Measurements from ENCODE around the gene GAGE12G.
"Not testable (repeated sequence)": the region's sequence is repeated elsewhere in the genome, so short reads cannot be mapped to it uniquely, and the experiment has no call there.

Gene GAGE12G, protein sequence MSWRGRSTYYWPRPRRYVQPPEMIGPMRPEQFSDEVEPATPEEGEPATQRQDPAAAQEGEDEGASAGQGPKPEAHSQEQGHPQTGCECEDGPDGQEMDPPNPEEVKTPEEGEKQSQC

GRCh38 chrX:49570100-49570499, at the start of gene GAGE12G:
GAGE12G (plus strand) TSS chrX:49570400; CDS start chrX:49571555, 1,155 bp downstream.
- H3K9me3 ChIP-seq (ENCODE audit: control insufficient read depth in 1 of 2, low read length in 2 of 2); H3K36me3 ChIP-seq (ENCODE audit: control insufficient read depth in 1 of 2, insufficient read depth in 2 of 2, low read length in 2 of 2); H3K27ac ChIP-seq (ENCODE audit: low read length); H3K4me1 ChIP-seq (ENCODE audit: control insufficient read depth in 1 of 2, insufficient read depth in 2 of 2, low read length in 2 of 2); H3K4me3 ChIP-seq (ENCODE audit: low read depth in 1 of 2, low read length in 2 of 2); H3K27me3 ChIP-seq (ENCODE audit: low read depth, low read length): not testable (repeated sequence)

DNA sequence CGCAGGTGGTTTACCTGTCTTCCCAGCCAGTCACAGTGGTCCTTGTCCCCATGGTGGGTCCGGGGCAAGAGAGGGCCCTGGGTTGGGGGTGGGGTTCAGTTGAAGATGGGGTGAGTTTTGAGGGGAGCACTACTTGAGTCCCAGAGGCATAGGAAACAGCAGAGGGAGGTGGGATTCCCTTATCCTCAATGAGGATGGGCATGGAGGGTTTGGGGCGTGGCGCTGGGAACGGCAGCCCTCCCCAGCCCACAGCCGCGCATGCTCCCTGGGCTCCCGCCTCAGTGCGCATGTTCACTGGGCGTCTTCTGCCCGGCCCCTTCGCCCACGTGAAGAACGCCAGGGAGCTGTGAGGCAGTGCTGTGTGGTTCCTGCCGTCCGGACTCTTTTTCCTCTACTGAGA, 38.3 kb upstream of the GAGE12G start, which contains the start of gene GAGE12C:
GAGE12C (plus strand) TSS at position 301 of the 400 bp plus-strand sequence. CDS start 1,155 bp downstream, outside the sequence.
- H3K4me3 ChIP-seq (ENCODE audit: low read depth in 1 of 2, low read length in 2 of 2); H3K9me3 ChIP-seq (ENCODE audit: control insufficient read depth in 1 of 2, low read length in 2 of 2); H3K27ac ChIP-seq (ENCODE audit: low read length); H3K27me3 ChIP-seq (ENCODE audit: low read depth, low read length); H3K4me1 ChIP-seq (ENCODE audit: control insufficient read depth in 1 of 2, insufficient read depth in 2 of 2, low read length in 2 of 2); H3K36me3 ChIP-seq (ENCODE audit: control insufficient read depth in 1 of 2, insufficient read depth in 2 of 2, low read length in 2 of 2): not testable (repeated sequence)

GRCh38 chrX:49541433-49541832, 28.8 kb upstream of the GAGE12G start, which contains the start of gene GAGE12D:
GAGE12D (plus strand) TSS chrX:49541733; CDS start chrX:49542888, 1,155 bp downstream.
- H3K36me3 ChIP-seq (ENCODE audit: control insufficient read depth in 1 of 2, insufficient read depth in 2 of 2, low read length in 2 of 2); H3K4me3 ChIP-seq (ENCODE audit: low read depth in 1 of 2, low read length in 2 of 2): not testable (repeated sequence)

DNA sequence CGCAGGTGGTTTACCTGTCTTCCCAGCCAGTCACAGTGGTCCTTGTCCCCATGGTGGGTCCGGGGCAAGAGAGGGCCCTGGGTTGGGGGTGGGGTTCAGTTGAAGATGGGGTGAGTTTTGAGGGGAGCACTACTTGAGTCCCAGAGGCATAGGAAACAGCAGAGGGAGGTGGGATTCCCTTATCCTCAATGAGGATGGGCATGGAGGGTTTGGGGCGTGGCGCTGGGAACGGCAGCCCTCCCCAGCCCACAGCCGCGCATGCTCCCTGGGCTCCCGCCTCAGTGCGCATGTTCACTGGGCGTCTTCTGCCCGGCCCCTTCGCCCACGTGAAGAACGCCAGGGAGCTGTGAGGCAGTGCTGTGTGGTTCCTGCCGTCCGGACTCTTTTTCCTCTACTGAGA, 19.2 kb upstream of the GAGE12G start, which contains the start of gene GAGE12E:
GAGE12E (plus strand) TSS at position 301 of the 400 bp plus-strand sequence. CDS start 1,155 bp downstream, outside the sequence.
- H3K4me3 ChIP-seq (ENCODE audit: low read depth in 1 of 2, low read length in 2 of 2); H3K9me3 ChIP-seq (ENCODE audit: control insufficient read depth in 1 of 2, low read length in 2 of 2); H3K36me3 ChIP-seq (ENCODE audit: control insufficient read depth in 1 of 2, insufficient read depth in 2 of 2, low read length in 2 of 2); H3K4me1 ChIP-seq (ENCODE audit: control insufficient read depth in 1 of 2, insufficient read depth in 2 of 2, low read length in 2 of 2); H3K27ac ChIP-seq (ENCODE audit: low read length); H3K27me3 ChIP-seq (ENCODE audit: low read depth, low read length): not testable (repeated sequence)

More at GRCh38 chrX:49541433-49541832, 28.8 kb upstream of the GAGE12G start, which contains the start of gene GAGE12D:
- not testable (repeated sequence) for H3K27me3 ChIP-seq (ENCODE audit: low read depth, low read length); H3K27ac ChIP-seq (ENCODE audit: low read length); H3K9me3 ChIP-seq (ENCODE audit: control insufficient read depth in 1 of 2, low read length in 2 of 2); H3K4me1 ChIP-seq (ENCODE audit: control insufficient read depth in 1 of 2, insufficient read depth in 2 of 2, low read length in 2 of 2)

GRCh38 chrX:49560542-49560941, 9.7 kb upstream of the GAGE12G start, which contains the start of gene GAGE12F:
GAGE12F (plus strand) TSS chrX:49560842; CDS start chrX:49561997, 1,155 bp downstream.
- H3K9me3 ChIP-seq (ENCODE audit: control insufficient read depth in 1 of 2, low read length in 2 of 2); H3K36me3 ChIP-seq (ENCODE audit: control insufficient read depth in 1 of 2, insufficient read depth in 2 of 2, low read length in 2 of 2); H3K4me1 ChIP-seq (ENCODE audit: control insufficient read depth in 1 of 2, insufficient read depth in 2 of 2, low read length in 2 of 2); H3K4me3 ChIP-seq (ENCODE audit: low read depth in 1 of 2, low read length in 2 of 2); H3K27ac ChIP-seq (ENCODE audit: low read length); H3K27me3 ChIP-seq (ENCODE audit: low read depth, low read length): not testable (repeated sequence)

DNA sequence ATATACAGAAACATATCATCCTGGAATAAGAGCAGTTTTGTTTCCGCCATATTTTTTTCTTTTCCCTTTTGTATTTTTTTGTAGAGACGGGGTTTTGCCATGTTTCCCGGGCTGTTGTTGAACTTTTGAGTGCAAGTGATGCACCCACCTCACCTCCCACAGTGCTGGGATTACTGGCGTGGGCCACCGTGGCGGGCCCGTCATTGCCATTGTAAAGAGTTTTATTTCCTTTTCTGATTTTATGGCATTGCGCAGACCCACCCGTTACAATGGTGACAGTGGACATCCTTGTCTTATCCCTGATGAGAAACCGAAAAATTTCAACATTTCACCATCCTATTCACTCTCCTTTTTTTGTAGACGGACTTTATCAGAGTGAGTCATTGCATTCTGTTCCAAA, 1.5 kb upstream of the GAGE12G start:
- not testable (repeated sequence) for H3K27me3 ChIP-seq (ENCODE audit: low read depth, low read length); H3K9me3 ChIP-seq (ENCODE audit: control insufficient read depth in 1 of 2, low read length in 2 of 2); H3K36me3 ChIP-seq (ENCODE audit: control insufficient read depth in 1 of 2, insufficient read depth in 2 of 2, low read length in 2 of 2); H3K27ac ChIP-seq (ENCODE audit: low read length); H3K4me3 ChIP-seq (ENCODE audit: low read depth in 1 of 2, low read length in 2 of 2); H3K4me1 ChIP-seq (ENCODE audit: control insufficient read depth in 1 of 2, insufficient read depth in 2 of 2, low read length in 2 of 2)

- H3K27ac ChIP-seq (ENCODE audit: low read length); H3K4me1 ChIP-seq (ENCODE audit: control insufficient read depth in 1 of 2, insufficient read depth in 2 of 2, low read length in 2 of 2); H3K4me3 ChIP-seq (ENCODE audit: low read depth in 1 of 2, low read length in 2 of 2); H3K9me3 ChIP-seq (ENCODE audit: control insufficient read depth in 1 of 2, low read length in 2 of 2); H3K36me3 ChIP-seq (ENCODE audit: control insufficient read depth in 1 of 2, insufficient read depth in 2 of 2, low read length in 2 of 2); H3K27me3 ChIP-seq (ENCODE audit: low read depth, low read length): not testable (repeated sequence)
These were observed 1.0 kb upstream of the GAGE12G start for GRCh38 chrX:49569152-49569551.

GRCh38 chrX:49579649-49580048, 9.4 kb downstream of the GAGE12G start, which contains the start of gene GAGE12H:
GAGE12H (plus strand) TSS chrX:49579949; CDS start chrX:49581104, 1,155 bp downstream.
- not testable (repeated sequence) for H3K9me3 ChIP-seq (ENCODE audit: control insufficient read depth in 1 of 2, low read length in 2 of 2); H3K4me1 ChIP-seq (ENCODE audit: control insufficient read depth in 1 of 2, insufficient read depth in 2 of 2, low read length in 2 of 2); H3K27ac ChIP-seq (ENCODE audit: low read length); H3K36me3 ChIP-seq (ENCODE audit: control insufficient read depth in 1 of 2, insufficient read depth in 2 of 2, low read length in 2 of 2); H3K4me3 ChIP-seq (ENCODE audit: low read depth in 1 of 2, low read length in 2 of 2); H3K27me3 ChIP-seq (ENCODE audit: low read depth, low read length)

- H3K9me3 ChIP-seq (ENCODE audit: control insufficient read depth in 1 of 2, low read length in 2 of 2); H3K4me1 ChIP-seq (ENCODE audit: control insufficient read depth in 1 of 2, insufficient read depth in 2 of 2, low read length in 2 of 2); H3K27me3 ChIP-seq (ENCODE audit: low read depth, low read length); H3K4me3 ChIP-seq (ENCODE audit: low read depth in 1 of 2, low read length in 2 of 2); H3K36me3 ChIP-seq (ENCODE audit: control insufficient read depth in 1 of 2, insufficient read depth in 2 of 2, low read length in 2 of 2); H3K27ac ChIP-seq (ENCODE audit: low read length): not testable (repeated sequence)
These were observed 19.0 kb downstream of the GAGE12G start, which contains the start of gene GAGE2A for GRCh38 chrX:49589196-49589595. GAGE2A (plus strand) TSS chrX:49589496; CDS start chrX:49590651, 1,155 bp downstream.

GRCh38 chrX:49589769-49590478, 19.7 kb downstream of the GAGE12G start:
- not testable (repeated sequence) for H3K27me3 ChIP-seq (ENCODE audit: low read depth, low read length); H3K36me3 ChIP-seq (ENCODE audit: control insufficient read depth in 1 of 2, insufficient read depth in 2 of 2, low read length in 2 of 2); H3K9me3 ChIP-seq (ENCODE audit: control insufficient read depth in 1 of 2, low read length in 2 of 2); H3K4me3 ChIP-seq (ENCODE audit: low read depth in 1 of 2, low read length in 2 of 2); H3K4me1 ChIP-seq (ENCODE audit: control insufficient read depth in 1 of 2, insufficient read depth in 2 of 2, low read length in 2 of 2); H3K27ac ChIP-seq (ENCODE audit: low read length)

- H3K4me3 ChIP-seq (ENCODE audit: low read depth in 1 of 2, low read length in 2 of 2); H3K36me3 ChIP-seq (ENCODE audit: control insufficient read depth in 1 of 2, insufficient read depth in 2 of 2, low read length in 2 of 2); H3K27ac ChIP-seq (ENCODE audit: low read length); H3K9me3 ChIP-seq (ENCODE audit: control insufficient read depth in 1 of 2, low read length in 2 of 2); H3K27me3 ChIP-seq (ENCODE audit: low read depth, low read length); H3K4me1 ChIP-seq (ENCODE audit: control insufficient read depth in 1 of 2, insufficient read depth in 2 of 2, low read length in 2 of 2): not testable (repeated sequence)
These were observed 20.3 kb downstream of the GAGE12G start for GRCh38 chrX:49590488-49590887.
